ENCODE data around the gene LCP2. TPM values are rescaled to one million over a fixed set of nuclear protein-coding genes. Genes with fewer than 3 reads are reported as not detected.

Gene LCP2
- total RNA-seq, 2 donors from 2014 or later = 56.9 to 76.5 TPM

DNA sequence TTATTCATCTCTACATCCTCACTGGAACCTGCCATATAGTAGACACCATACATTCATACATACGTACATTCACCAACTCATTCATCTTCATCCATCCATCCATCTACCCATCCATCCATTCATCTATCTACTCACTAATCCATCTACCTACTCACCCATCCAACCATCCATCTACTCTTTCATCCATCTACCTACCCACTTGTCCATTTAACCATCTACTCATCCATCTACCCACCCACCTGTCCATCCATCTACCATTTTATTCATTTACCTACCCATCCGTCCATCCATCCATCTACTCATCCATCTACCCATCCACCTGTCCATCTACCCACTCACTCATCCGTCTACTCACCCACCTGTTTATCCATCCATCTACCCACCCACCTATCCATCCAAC, 31.9 kb upstream of the LCP2 start:
- DNase-seq (ENCODE audit: low spot score) = no peak
- Histone ChIP-seq H3K36me3 (no peaks in the 10 kb centered on the region), H3K4me1 (ENCODE audit: control insufficient read depth in 1 of 2, low read depth in 2 of 2) (peaks cover 11 to 19% of the 10 kb centered on the region in 2 donors), H3K4me3 (no peak overlapping the region), H3K27ac (no peak overlapping the region), H3K9me3 (no peaks in the 10 kb centered on the region), H3K27me3 (replicated peaks; ENCODE audit: insufficient read depth) (no peaks in the 10 kb centered on the region)
- ATAC-seq (ENCODE audit: insufficient number of reproducible peaks, low FRiP score, low read depth) = no peak
- TF ChIP-seq, protein P1, sequence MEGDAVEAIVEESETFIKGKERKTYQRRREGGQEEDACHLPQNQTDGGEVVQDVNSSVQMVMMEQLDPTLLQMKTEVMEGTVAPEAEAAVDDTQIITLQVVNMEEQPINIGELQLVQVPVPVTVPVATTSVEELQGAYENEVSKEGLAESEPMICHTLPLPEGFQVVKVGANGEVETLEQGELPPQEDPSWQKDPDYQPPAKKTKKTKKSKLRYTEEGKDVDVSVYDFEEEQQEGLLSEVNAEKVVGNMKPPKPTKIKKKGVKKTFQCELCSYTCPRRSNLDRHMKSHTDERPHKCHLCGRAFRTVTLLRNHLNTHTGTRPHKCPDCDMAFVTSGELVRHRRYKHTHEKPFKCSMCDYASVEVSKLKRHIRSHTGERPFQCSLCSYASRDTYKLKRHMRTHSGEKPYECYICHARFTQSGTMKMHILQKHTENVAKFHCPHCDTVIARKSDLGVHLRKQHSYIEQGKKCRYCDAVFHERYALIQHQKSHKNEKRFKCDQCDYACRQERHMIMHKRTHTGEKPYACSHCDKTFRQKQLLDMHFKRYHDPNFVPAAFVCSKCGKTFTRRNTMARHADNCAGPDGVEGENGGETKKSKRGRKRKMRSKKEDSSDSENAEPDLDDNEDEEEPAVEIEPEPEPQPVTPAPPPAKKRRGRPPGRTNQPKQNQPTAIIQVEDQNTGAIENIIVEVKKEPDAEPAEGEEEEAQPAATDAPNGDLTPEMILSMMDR (IDR thresholded peaks at IDR 0.05) = no peak

DNA sequence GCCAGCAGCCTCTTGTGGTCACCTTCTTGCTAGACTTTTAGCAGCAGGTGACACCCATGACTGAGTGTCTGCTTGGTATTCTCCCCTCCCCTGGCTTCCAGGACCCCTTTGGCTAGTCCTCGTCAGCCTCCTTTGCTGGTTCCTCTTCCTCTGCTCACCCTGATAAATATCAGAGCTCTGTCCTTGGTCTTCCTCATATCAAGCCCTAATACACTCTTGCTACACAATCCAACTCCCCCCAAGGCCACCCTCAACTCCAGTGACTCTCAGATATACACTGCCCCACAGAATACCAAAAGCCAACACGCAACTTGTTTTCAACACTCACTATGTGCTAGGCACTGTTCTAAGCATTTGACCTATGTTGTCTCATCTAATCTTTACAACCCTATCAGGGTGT, 30.3 kb upstream of the LCP2 start:
- Histone ChIP-seq H3K4me1 (ENCODE audit: control insufficient read depth in 1 of 2, low read depth in 2 of 2) (peaks cover 6 to 19% of the 10 kb centered on the region in 2 donors), H3K27ac (no peak overlapping the region), H3K9me3 (no peaks in the 10 kb centered on the region), H3K27me3 (replicated peaks; ENCODE audit: insufficient read depth) (no peaks in the 10 kb centered on the region), H3K36me3 (no peaks in the 10 kb centered on the region), H3K4me3 (no peak overlapping the region)
- ATAC-seq (ENCODE audit: insufficient number of reproducible peaks, low FRiP score, low read depth) = no peak
- no peak for DNase-seq (ENCODE audit: low spot score)
- TF ChIP-seq, protein P1 (IDR thresholded peaks at IDR 0.05) = no peak

DNA sequence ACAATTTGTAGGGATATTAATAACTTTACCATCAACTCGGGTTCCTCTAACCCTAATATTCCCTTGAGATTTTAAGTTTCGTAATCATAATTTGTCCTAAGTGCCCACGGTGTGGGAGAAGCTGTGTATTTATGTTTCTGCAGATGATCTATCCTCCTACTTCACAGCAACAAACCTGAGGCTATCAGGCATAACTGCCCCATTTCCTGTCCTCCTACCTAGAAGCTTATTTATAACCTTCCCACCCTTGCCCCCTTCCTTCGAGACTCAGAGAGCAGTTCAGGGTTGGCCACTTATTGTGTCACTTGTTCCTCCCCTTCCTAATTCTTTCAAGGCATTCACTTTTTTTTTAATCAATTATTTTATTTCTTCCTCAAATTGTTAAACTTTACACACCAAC, 29.6 kb upstream of the LCP2 start:
- DNase-seq (ENCODE audit: low spot score) = no peak
- H3K4me1 ChIP-seq (ENCODE audit: control insufficient read depth in 1 of 2, low read depth in 2 of 2) = peaks cover 6 to 19% of the 10 kb centered on the region in 2 donors
- TF ChIP-seq, protein P1 (IDR thresholded peaks at IDR 0.05) = no peak
- no peak overlapping the region for H3K27ac ChIP-seq
- no peaks in the 10 kb centered on the region for H3K9me3 ChIP-seq
- no peak overlapping the region for H3K4me3 ChIP-seq
- H3K36me3 ChIP-seq = no peaks in the 10 kb centered on the region
- ATAC-seq (ENCODE audit: insufficient number of reproducible peaks, low FRiP score, low read depth) = no peak
- H3K27me3 ChIP-seq (replicated peaks; ENCODE audit: insufficient read depth) = no peaks in the 10 kb centered on the region

DNA sequence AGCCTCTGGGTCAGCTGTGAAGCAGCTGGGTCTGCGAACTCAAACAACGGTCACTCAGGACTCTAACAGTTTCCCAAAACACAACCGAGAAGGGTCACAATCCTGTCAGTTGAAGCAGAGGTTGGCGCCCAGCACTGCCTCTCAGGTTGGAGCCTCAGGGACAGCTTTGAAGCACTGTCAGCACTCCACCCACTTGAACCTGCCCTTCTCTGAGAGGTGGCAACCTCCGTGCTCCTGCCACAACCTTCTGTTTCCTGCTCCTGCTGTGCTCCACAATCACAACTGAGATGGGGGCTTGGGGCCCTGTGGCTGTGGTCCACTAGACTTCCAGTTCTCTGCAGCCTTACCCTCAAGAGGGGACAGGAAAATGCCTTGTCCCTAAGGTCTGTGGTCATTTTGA, 21.7 kb upstream of the LCP2 start:
- no peaks in the 10 kb centered on the region for H3K36me3 ChIP-seq
- H3K27me3 ChIP-seq (replicated peaks; ENCODE audit: insufficient read depth) = no peaks in the 10 kb centered on the region
- peaks cover 9 to 17% of the 10 kb centered on the region in 2 donors for H3K4me1 ChIP-seq (ENCODE audit: control insufficient read depth in 1 of 2, low read depth in 2 of 2)
- H3K9me3 ChIP-seq = no peaks in the 10 kb centered on the region
- DNase-seq (ENCODE audit: low spot score) (no peak), ATAC-seq (ENCODE audit: insufficient number of reproducible peaks, low FRiP score, low read depth) (no peak)
- no peak overlapping the region for H3K4me3 ChIP-seq
- TF ChIP-seq, protein P1 (IDR thresholded peaks at IDR 0.05) = no peak
- no peak overlapping the region for H3K27ac ChIP-seq

DNA sequence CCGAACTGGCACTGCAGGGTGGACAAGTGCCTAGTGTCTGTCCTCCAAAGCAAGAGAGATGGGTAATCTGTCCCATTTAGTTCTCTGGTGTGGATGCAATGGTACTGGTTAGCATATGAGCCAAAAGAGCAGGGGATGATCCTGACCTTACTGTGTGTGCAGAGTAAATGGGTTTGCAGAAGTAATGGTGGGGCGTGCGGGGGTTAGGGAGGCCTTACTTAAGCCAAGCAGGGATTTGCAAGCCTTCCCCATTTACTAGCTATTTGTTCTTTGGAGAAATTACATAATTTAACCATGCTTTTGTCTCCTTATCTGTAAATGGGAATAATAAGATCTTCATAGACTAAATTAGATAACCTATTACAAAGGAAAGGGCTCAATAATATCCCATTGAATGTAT, 19.9 kb upstream of the LCP2 start:
- no peaks in the 10 kb centered on the region for H3K36me3 ChIP-seq
- DNase-seq (ENCODE audit: low spot score) = no peak
- no peak overlapping the region for H3K27ac ChIP-seq
- peaks cover 11 to 17% of the 10 kb centered on the region in 2 donors for H3K4me1 ChIP-seq (ENCODE audit: control insufficient read depth in 1 of 2, low read depth in 2 of 2)
- H3K27me3 ChIP-seq (replicated peaks; ENCODE audit: insufficient read depth) = no peaks in the 10 kb centered on the region
- H3K9me3 ChIP-seq = no peaks in the 10 kb centered on the region
- ATAC-seq (ENCODE audit: insufficient number of reproducible peaks, low FRiP score, low read depth) = no peak
- TF ChIP-seq, protein P1 (IDR thresholded peaks at IDR 0.05) = no peak
- H3K4me3 ChIP-seq = no peak overlapping the region

All from thoracic aorta (tissue), 2 donors.